GM18870 (cell line): ENCODE results near the gene CSNK1A1.
A peak's percentile ranks its signal among the peaks of the same experiment; 100 is the strongest.
"Not testable (repeated sequence)": the region's sequence is repeated elsewhere in the genome, so short reads cannot be mapped to it uniquely, and the experiment has no call there.

ENCODE experiments used
- ATAC-seq: cut with Tn5 transposase; IDR thresholded peaks from one replicate; pipeline ENCODE4 v1.9.1; 2021; ENCODE audit warnings: moderate library complexity; ENCODE audit not compliant: unreplicated experiment

Gene CSNK1A1

DNA sequence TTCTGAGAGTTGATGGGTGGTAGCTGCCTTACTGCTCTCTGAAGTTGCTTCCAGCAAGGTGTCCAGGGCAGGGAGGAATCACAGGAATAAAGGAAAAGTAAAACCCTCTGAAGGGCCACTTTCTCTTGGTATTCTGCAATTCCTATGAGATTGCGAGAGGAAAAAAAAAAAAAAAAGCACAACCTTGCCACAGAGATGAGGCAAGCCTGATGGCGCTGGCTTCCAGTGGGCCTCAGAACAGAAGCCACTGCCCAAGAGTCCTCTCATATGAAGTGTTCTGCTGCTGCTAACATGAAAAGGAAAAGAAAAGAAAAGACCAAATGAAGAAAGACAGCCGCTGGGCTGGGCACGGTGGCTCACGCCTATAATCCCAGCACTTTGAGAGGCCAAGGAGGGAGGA lies 91.3 kb downstream of the CSNK1A1 start:
- no peak for ATAC-seq

DNA sequence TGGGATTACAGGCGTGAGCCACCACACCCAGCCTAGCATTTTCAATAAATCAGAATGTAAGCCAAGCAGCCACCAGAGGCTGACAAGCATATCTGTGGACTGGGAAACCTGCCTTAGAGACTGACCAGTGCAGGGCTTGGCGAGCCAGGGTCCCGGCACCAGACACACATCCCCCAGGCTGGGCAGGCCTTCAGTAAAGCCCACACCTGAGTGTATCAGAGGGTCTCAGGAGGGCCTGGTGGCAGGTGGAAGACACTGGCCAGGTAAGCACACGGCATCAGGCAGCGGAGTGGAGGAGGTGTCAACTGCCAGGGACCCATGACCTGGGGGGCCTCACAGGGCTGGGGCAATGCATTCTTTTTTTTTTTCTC lies 93.9 kb downstream of the CSNK1A1 start:
- ATAC-seq: no peak

DNA sequence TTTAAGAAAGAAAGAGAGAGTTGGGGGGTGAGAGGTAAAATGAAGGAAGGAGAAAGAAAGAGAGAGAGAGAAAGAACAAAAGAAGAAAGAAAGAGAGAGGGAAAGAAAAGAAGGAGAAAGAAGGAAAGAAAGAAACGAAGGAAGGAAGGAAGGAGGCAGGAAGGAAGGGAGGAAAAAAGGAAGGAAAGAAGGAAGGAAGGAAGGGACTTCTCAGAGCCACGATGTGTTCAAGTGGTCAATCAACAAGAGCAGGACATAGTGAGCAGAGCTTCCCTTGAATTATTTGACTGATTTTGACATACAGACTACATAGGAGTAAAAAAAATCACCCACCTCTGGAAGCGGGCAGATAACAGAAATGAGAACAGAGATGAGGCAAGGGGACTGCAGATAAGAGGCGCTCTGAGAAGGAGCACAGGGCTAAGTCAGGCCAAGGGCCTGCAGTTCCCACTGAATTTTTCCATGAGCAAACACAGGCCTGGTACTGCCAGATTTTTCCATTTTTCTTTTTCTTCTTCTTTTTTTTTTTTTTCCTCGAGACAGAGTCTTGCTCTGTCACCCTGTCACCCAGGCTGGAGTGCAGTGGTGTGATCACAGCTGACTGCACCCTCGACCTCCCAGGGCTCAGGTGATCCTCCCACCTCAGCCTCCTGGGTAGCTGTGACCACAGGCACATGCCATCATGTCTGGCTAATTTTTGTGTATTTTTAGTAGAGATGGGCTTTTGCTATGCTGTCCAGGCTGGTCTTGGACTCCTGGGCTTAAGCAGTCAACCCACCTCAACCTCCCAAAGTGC lies 94.4 kb downstream of the CSNK1A1 start:
- no peak for ATAC-seq

DNA sequence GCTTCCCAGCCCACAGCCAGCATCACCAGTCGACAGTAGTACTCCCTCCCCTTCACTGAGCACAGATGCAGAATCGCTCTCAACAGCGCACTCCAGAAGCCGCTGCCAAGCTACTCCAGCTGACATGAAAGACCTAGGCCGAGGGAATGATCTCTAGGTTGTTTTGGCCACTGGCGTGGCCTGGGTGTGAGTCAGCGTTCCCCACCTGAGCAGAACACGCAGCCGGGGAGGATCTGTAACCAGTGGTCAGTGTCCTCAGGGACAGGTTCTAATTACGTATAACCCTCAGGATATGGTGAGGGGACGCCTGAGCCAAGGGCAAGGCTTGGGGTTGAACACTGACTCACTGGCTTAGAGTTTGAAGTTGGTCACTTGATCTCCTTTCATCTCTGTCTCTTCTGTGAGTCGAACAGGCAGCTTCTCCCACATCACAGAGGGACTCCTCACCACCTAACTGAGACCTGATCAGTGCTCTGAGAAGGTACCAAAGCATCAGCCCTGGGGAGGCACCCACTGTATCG lies 95.3 kb downstream of the CSNK1A1 start:
- ATAC-seq: no peak

DNA sequence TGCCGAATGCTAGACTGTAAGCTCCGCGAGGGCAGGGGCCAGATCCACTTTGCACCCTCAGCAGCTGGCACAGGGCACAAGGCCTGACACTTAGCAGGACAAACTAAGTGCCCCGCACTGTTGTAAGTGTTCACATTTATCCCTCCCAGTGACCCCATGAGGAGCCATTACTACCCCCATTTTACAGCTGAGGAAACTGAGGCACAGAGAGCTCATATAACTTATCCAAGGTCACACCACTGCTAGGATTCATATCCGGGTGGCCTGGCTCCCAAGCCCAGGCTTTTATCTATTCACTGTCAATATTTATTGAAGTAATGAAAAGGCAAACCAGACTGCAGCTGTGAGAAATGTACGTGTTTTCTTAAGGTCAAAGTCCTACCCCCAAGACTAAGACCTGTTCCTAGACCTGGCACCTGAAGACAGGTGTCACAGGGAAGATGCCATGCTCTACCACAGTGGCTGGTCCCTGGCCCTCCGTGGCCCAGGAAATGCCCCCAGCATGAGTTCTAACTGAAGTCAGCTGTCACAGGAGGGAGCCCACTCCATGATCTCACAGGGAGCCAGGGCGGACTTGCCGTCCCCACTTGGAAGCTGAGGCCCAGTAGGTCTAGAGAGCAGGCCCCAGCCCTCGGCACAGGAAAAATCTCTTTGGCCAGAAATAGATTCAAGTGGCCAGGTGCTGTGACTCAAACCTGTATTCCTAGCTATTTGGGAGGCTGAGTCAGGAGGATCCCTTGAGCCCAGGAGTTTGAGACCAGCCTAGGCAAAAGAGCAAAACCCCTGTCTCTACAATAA lies 97.4 kb downstream of the CSNK1A1 start:
- ATAC-seq: no peak

DNA sequence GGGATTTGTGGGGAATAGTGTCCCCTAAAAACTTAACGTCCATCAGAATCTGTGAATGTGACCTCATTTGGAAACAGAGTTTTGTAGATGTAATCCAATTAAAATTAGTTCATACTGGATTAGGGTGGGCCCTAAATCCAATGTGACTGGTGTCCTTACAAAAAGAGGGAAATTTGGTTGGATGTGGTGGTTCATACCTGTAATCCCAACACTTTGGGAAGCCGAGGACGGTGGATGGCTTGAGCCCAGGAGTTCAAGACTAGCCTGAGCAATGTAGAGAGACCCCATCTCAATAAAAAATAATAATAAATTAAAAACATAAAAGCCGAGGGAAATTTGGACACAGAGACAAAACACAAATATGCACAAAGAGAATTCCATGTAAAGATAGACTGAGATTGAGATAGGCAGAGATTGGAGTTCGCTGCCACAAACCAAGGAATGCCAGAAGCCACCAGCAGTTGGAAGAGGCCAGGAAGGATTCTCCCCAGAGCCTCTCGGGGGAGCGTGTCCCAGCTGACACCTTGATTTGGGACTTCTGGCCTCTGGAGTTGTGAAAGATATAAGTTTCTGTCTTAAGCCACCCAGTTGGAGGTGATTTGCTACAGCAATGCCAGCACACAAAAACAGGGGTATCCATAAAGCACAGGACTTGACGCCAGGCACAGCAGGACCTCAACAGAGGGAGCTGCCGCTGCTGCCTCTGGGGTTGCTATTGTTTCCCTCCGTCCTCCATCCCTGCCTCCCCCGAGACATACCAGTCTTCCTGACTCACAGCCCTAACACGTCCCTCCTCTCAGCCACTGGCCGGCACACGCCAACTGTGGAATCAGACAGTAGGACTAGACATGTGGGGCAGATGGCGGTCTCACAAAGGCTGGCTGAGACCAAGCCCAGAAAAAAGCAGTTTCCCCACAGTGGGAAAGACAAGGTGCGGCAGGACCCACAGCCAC lies 98.3 kb downstream of the CSNK1A1 start:
- no peak for ATAC-seq

DNA sequence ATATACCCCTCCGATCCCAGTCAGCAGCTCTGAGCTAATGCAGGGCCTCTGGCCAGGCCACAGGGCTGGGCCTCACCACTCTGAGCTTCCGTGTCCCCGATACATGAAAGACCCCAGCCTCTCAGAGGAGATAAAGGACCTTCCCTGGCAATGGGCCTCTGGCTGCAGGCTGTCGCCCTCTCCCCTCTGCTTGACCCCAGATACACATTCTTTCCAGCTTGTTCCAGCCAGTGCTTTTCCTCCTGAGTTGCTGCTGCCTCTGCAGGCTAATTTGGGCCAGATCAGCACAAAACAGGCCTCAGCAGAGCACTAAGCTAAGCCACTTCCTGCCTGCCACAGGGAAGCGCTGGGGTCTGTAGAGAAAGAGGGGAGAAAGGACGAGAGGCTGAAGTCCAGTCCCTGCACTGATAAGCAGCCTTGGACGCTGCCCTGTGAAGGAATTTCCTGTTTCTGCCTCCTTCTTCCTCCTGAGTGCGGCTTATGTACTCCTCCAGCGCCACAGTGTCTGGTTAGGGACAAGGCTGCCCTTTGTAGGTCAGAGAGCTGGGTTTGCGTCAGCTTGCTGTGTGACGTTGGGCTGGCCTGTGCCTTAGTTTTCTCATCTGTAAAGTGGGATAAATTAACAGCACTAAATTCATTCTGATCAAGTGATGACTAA lies 99.1 kb downstream of the CSNK1A1 start:
- ATAC-seq: no peak

DNA sequence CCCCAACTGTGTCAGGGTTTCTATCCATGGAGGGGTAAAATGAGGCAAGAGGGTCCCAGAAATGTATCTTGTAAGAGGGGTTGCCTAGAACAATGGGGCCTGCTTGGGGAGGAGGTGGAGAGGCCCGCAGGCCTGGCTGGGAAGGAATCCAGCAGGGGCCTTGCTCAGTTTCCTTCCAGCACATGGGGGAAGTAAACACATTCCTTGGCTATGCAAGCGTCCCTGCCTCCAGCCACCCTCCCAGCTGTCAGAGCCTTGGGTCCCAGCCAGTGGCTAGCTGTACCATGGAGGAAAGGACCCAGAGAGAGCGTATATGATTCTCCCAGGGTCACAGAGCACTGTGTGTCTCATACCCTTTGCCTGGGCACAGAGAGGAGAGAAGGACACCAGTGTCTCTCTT lies 101.0 kb downstream of the CSNK1A1 start:
- no peak for ATAC-seq

DNA sequence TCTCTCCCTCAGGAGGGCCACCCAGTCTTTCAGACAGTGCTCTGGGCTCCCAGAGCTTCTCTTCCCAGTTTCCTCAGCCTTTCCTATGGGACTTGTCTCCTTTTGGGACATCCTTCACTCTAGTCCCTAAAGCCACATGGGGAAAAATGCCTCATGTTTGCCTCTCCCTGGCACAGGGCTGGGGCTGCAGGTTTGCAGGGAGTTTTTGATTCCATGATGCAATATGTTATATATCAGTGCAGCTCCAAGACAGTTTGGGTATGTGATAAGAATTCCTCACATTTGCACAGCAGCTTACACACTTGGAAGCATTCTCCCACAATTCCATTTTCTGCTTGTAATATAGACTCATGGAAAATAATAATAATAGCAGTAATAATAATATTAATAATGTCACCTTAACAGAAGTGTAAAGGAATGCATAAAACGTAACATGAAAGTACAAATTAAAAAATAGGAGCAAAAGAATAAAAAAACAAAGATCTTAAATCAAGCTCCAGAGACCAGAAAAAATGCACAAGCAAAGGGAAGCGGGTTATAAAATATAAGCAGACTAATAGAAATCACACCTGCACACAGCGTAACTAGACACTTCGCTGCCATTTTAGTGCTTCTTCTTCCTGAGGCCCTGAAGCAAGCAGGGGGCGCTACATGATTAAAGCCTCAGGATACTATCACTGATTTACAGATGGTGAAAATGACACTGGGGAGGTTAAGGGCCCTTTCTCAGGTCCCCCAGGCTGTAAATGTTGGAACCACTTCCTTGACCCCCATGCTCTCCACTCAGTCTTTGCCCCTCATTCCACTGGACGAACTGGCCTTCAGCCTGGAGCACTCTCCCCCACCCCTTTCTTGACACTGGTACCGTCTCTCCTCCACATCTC lies 102.2 kb downstream of the CSNK1A1 start:
- no peak for ATAC-seq

DNA sequence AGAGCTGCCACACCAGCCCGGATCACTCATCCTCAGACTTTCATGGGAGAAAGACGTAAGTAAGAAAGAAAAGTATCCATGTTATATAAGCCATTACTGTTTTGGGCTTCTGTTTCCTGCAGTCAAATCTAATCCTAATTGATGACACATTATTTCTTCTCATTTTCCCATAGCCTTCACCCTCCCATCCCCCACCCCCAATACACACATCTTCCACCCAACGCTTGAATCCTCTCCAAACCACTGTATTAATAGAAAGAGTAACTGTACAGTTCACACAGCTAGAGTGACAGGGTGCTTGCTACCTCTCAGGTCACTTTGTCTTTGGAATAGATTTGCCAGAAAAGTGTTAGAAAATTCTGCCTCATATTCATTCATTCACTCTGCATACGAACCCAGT lies 102.8 kb downstream of the CSNK1A1 start:
- no peak for ATAC-seq

DNA sequence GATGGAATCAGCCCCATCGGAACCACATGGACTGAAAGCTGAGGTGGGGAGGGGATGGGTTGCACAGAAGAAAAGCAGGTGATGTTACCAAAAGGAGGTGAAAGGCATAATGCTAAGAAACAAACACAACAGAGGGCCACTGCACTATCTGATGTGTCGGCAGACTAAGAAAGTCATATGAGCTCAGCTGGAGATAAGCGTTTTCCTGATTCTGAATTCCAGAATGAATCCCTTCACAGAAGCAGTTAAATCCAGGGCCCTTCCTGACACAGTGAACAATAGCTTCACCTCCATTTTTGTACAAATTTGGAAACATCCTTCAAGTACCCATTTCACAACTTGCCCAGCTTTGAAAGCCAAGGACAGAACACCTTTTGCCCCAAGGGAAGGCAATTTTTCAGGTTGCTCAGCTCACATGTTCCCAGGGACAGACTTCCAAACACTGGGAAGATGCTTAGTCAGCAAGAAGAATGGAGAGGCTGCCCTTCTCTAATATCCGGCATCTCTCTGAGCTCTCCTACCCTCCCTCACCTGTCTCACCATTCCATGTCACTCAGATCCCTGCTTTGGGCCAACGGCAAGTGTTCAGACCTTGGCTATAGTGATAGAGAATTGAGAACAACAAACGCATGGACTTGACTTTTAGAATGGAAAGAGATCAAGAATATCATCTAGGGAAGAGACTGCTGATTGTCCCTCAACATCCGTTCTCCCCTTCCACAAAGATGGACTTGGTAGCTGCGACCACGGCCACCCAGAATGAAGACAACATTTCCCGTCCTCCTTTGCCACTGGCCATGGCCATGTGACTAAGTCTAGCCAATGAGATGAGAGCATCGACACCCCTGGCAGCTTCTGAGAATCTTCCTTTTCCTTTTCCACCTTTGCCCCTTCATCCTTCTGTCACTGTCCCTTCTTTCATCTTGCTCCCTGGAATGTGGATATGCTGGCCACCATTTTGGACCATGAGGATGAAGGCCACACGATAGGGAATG lies 103.6 kb downstream of the CSNK1A1 start:
- no peak for ATAC-seq

DNA sequence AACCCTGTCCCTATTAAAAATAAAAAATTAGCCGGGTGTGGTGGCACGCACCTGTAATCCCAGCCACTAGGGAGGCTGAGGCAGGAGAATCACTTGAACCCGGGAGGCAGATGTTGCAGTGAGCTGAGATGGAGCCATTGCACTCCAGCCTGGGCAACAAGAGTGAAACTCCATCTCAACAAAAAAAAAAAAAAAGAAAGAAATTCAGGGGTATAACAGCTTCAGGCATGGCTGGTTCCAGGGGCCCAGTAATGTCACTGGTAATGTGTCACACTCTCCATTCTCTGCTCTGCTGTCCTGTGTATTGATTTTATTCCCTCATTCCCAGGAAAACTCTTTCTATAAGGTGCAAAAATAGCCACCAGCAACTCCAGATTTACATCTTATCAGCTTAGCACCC lies 104.4 kb downstream of the CSNK1A1 start:
- not testable (repeated sequence) for ATAC-seq

DNA sequence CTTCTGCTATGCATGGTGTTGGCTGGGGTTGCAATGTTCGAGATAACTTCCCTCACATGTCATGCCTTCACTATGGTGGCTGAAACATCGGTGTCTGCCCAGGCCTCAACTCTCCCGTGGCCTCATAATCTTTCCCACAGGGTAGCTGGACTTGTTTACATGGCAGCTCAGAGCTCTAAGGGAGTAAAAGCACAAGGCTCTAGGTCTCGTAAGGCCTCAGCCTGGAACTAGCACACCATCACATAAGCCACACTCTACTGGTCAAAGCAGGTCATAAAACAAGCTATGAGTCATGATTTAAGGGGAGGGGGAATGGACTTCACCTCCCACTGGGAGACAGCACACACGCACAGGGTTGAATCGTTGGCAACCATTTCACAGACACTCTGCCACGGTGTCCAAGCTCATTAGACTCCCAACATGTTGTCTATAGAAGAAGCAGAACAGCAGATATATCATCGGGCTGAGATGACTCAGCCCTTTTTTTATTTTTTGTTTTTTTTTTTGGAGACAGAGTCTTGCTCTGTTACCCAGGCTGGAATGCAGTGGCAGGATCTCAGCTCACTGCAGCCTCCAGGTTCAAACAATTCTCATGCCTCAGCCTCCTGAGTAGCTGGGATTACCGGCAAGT lies 105.4 kb downstream of the CSNK1A1 start:
- no peak for ATAC-seq

DNA sequence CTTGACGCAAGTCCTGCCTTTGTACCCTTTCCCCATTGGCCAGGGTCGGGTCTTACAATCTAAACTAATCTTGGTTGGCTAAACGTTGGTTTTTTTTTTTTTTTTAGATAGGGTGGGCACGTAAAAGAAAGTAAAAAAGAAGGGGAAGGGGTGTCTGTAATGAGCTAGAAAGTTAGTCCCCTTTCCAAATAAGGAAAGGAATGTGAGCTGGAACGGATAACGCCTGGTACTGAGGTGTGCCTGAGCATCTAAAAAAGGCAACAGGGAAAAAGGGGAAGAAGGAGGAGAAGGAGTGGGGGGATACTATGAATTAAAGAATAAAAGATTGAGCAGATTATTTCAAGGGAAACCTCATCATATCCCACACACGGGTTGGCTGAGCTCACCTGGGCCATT lies 105.9 kb downstream of the CSNK1A1 start:
- no peak for ATAC-seq

DNA sequence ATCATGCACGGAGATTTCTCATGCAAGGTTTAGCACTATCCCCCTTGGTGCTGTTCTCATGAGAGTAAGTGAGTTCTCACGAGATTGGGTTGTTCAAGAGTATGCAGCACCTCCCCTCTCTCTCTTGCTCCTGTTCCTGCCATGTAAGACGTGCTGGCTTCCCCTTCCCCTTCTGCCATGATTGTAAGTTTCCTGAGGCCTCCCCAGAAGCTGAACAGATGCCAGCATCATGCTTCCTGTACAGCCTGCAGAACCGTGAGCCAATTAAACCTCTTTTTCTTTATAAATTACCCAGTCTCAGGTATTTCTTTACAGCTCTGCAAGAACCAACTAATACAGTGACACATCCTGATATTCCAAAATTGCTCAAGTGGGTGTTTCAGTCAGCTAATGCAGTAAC lies 106.8 kb downstream of the CSNK1A1 start:
- ATAC-seq: not testable (repeated sequence)

DNA sequence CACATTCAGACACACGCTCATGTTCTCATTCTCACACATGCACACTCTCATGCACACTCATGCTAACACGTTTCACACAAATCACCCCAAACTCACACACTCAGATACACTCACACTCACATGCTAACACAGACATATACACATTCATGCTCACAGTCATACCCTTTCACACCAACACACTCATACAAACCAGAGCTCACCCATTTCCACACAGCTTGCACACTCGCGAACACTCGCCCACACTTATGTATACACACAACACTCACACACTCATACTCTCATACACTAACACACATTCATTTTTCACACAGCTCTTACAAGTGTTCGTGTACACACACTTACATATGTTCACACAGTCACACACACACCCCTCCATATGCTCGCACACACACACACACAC lies 108.0 kb downstream of the CSNK1A1 start:
- no peak for ATAC-seq

DNA sequence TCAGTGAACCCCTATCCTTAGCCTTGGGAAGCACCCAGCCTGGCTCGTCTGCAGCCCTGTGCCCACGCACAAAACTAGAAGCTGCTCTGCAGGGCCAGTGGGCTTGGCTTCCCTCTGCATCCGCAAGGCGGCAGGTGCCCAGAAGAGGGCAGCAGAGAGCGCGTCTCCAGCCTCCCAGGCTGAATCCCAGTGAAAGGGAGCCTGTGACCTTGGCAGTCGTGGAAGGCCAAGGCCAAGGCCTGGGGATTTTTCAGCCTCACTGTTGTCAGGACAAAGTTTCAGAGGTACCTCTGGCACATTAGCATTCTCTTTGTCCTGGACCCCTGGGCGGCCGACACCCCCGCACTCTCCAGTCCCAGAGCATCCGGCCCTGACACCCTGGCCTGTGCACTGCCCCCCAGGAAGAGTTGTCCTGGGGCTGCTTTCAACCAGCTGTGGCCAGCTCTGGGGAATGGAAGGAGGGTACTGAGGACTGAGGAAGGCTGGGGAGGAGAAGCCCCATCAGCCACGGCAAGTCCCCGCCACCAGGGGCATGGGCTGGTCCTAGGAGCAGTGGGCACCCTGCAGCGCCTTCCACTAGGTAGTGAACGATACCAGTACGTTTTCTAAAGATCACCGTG lies 108.6 kb downstream of the CSNK1A1 start:
- peak; percentile 52 for ATAC-seq
